Lower leg skin (tissue), 4 donors: Measurements from ENCODE around the gene SPTB. TPM values are rescaled to one million over a fixed set of nuclear protein-coding genes. Genes with fewer than 3 reads are reported as not detected.

Source experiments
- DNase-seq, 2 donors: peaks; one replicate each; pipeline ENCODE4 v3.0.0-alpha.2; 2019; ENCODE audit warnings: low spot score in 2 of 2
- H3K4me3 ChIP-seq: fragments of 200-600 bp; sonication (generic); 2 replicates; pipeline ENCODE4 v1.5.1; 2017; ENCODE audit warnings: mild to moderate bottlenecking, low read depth; ENCODE audit not compliant: poor library complexity, severe bottlenecking
- CTCF ChIP-seq, 3 donors: fragments of 450-650 bp; IDR thresholded peaks; one replicate each; pipeline ENCODE4 v1.5.1; 2016; ENCODE audit warnings: antibody characterized with exemption in 3 of 3, mild to moderate bottlenecking in 3 of 3, moderate library complexity in 2 of 3
- POLR2A ChIP-seq, 2 donors: fragments of 450-650 bp; IDR thresholded peaks; one replicate each; pipeline ENCODE4 v1.6.1; 2016 to 2017; ENCODE audit warnings: antibody characterized with exemption in 2 of 2, mild to moderate bottlenecking in 1 of 2, moderate library complexity in 1 of 2
- WGBS, 2 donors: methylation state at CpG; one replicate each; pipeline ENCODE4 v1.1.5; 2018; 5-methylcytosine and 5-hydroxymethylcytosine counted together
- intact Hi-C: fragments of 100-400 bp; cut with DNase I; formaldehyde crosslinking; loops from one replicate; pipeline ENCODE4 v1.15.0; 2023; ENCODE audit warnings: low total_unique reads
- total RNA-seq, 4 donors: library from RNA; depleted of rRNA; stranded (reverse); fragments of >200 nt; gene quantifications; one replicate each; pipeline ENCODE4 v1.1.0, GENCODE V29; 2016

Gene SPTB
- total RNA-seq, 4 donors from 2014 or later = 0.34 to 1.3 (median 0.92) TPM

DNA sequence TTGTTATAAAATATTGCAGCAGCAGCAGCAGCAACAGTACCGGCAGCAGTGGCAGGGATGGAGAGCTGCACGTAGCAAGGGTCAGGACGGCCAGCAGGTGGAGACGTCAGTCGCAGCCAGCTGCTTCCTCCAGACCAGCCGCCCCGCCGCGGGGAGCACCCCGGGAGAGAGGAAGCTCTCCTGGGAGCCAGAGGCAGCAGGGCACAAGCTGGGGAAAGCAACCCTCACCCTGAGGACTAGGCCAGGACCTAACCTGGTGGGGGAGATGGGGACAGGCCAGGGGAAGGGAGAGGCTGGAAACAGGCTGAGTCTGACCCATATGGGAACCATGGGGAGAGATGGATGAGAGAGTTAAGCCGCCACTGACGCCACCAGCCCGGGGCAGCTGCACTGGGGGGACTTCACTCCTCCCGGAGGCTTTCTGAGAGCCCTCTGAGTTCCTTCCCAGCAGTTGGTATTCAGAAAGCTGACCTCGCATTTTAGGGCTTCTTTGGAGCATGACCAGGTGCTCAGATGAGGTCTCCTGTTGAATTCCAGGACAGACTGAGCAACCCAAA is 56.3 kb downstream of the SPTB start:
- intact Hi-C loops = loop anchor here (10.0 kb wide), 2 partner anchors 71 to 151 kb away; partner anchors contain the start of gene RAB15
- peak; percentile 54 to 92 for DNase-seq
- no peak overlapping the region for H3K4me3 ChIP-seq
- TF ChIP-seq POLR2A (IDR thresholded peaks at IDR 0.05) = no peak
- TF ChIP-seq CTCF (IDR thresholded peaks at IDR 0.05) = peak in 1 of 3 donors; percentile 26
- 8 to 13% methylated on average over 15 of the region's 15 CpGs for WGBS, 2 donors

DNA sequence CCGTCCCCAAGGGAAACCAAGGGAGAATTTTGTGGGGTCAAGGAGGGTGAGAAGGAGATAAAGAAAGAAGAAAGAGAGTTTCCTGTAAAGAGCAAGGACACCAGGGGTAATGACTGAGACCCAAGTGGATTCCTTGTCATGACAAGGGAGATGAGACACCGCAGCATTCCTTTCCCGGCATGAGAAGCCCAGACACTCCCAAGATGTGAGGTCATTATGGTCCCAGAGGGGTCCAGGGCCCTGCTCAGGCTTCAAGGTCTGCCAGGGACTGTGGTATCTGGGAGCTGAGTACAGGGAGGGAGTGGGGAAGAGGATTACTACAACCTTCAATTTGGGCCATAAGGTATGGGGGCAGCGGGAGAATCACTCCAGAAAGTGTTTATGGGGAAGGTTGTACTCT is 58.1 kb downstream of the SPTB start:
- intact Hi-C loops = loop anchor here (10.0 kb wide), 2 partner anchors 73 to 153 kb away; partner anchors contain the start of gene RAB15
- 83 to 90% methylated on average over 4 of the region's 4 CpGs for WGBS, 2 donors
- H3K4me3 ChIP-seq = no peak overlapping the region
- TF ChIP-seq CTCF (IDR thresholded peaks at IDR 0.05) (no peak), POLR2A (IDR thresholded peaks at IDR 0.05) (no peak)
- DNase-seq = peak in 1 of 2 donors; percentile 17

DNA sequence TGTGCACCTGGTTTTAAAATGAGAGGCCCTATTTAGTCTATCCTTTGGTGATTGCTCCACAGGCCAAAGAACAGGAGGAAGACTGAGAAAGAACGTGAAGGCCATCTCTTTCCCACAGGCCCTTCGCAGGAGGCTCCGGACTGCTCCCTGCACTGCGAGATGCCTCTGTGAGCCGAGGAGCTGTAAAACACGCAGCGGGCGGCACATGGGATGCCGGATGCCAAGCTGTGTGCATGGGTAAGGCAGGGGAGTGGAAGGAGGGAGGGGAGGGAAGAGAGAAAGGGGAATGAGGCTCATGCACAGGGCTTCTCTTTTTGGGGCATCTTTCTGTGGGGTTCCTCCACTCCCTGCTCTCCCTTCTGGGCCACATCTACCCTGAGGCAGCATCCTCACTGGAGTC is 61.6 kb downstream of the SPTB start:
- peak in 1 of 2 donors; percentile 77 for DNase-seq
- intact Hi-C loops = no loop called here
- TF ChIP-seq CTCF (IDR thresholded peaks at IDR 0.05) = no peak
- TF ChIP-seq POLR2A (IDR thresholded peaks at IDR 0.05) = no peak
- WGBS, 2 donors = 91 to 93% methylated on average over 9 of the region's 9 CpGs
- H3K4me3 ChIP-seq = no peak overlapping the region

GRCh38 chr14:64817631-64818030 is 62.1 kb downstream of the SPTB start:
- 39% methylated on average over 3 of the region's 3 CpGs for WGBS, 2 donors
- intact Hi-C loops = no loop called here
- peak in 1 of 2 donors; percentile 68 for DNase-seq
- TF ChIP-seq POLR2A (IDR thresholded peaks at IDR 0.05) = no peak
- TF ChIP-seq CTCF (IDR thresholded peaks at IDR 0.05) = no peak
- no peak overlapping the region for H3K4me3 ChIP-seq

- 90 to 91% methylated on average over 6 of the region's 6 CpGs for WGBS, 2 donors
- DNase-seq = no peak
- TF ChIP-seq POLR2A (IDR thresholded peaks at IDR 0.05) (no peak), CTCF (IDR thresholded peaks at IDR 0.05) (no peak)
- intact Hi-C loops = no loop called here
- no peak overlapping the region for H3K4me3 ChIP-seq
These were observed 63.4 kb downstream of the SPTB start for GRCh38 chr14:64816221-64816783.
